Neural cell (in vitro differentiated cells): ENCODE results near the gene TBC1D5.

Source experiments
- CTCF ChIP-seq: fragments of 450-650 bp; IDR thresholded peaks from 2 replicates; pipeline ENCODE4 v1.5.1; 2014; ENCODE audit warnings: antibody characterized with exemption, mild to moderate bottlenecking, moderate library complexity; ENCODE audit not compliant: poor library complexity, severe bottlenecking
- EP300 ChIP-seq: fragments of 450-650 bp; conservative IDR thresholded peaks from 2 replicates; pipeline ENCODE4 v1.6.1; 2014; ENCODE audit warnings: antibody characterized with exemption, mild to moderate bottlenecking, moderate library complexity; ENCODE audit not compliant: poor library complexity, severe bottlenecking
- EZH2 ChIP-seq: fragments of 200-600, 300-800 bp; shearing (Covaris generic), sonication (generic); IDR thresholded peaks from 2 replicates; pipeline ENCODE4 v1.6.1; 2014; ENCODE audit warnings: antibody characterized with exemption, low read length, borderline replicate concordance, mild to moderate bottlenecking; ENCODE audit not compliant: insufficient read depth, poor library complexity, severe bottlenecking
- MXI1 ChIP-seq: fragments of 450-650 bp; conservative IDR thresholded peaks from 2 replicates; pipeline ENCODE4 v1.6.1; 2014; ENCODE audit warnings: antibody characterized with exemption, mild to moderate bottlenecking; ENCODE audit not compliant: poor library complexity, severe bottlenecking
- POLR2AphosphoS5 ChIP-seq: IDR thresholded peaks from 2 replicates; pipeline ENCODE4 v1.6.1; 2012
- RAD21 ChIP-seq: fragments of 450-650 bp; conservative IDR thresholded peaks from 2 replicates; pipeline ENCODE4 v1.6.1; 2014; ENCODE audit warnings: antibody characterized with exemption, mild to moderate bottlenecking, moderate library complexity
- REST ChIP-seq: IDR thresholded peaks from 2 replicates; pipeline ENCODE4 v1.6.1; 2012; ENCODE audit warnings: borderline replicate concordance

GRCh38 chr3:17154941-17155340 lies 587.5 kb downstream of the TBC1D5 start:
- no peak for TF ChIP-seq POLR2AphosphoS5
- no peak for TF ChIP-seq CTCF
- no peak for TF ChIP-seq RAD21
- no peak for TF ChIP-seq EZH2
- TF ChIP-seq EP300: no peak
- no peak for TF ChIP-seq REST
- no peak for TF ChIP-seq MXI1
